GM12891 (cell line): ENCODE measurements around the gene PGAM2.

ENCODE experiments used
- POLR2A ChIP-seq: IDR thresholded peaks from 2 replicates; pipeline ENCODE4 v1.6.1; 2011; ENCODE audit warnings: low read depth, low read length, control low read depth
- POLR2AphosphoS5 ChIP-seq: IDR thresholded peaks from 2 replicates; pipeline ENCODE4 v1.6.1; 2011; ENCODE audit warnings: low read depth, low read length, control low read depth
- POU2F2 ChIP-seq: IDR thresholded peaks from 2 replicates; pipeline ENCODE4 v1.6.1; 2011; ENCODE audit warnings: low read depth, mild to moderate bottlenecking, control low read depth, low read length, moderate library complexity
- TAF1 ChIP-seq: IDR thresholded peaks from 2 replicates; pipeline ENCODE4 v1.6.1; 2011; ENCODE audit warnings: low read depth, low read length, control low read depth

- no peak for TF ChIP-seq POLR2AphosphoS5
- no peak for TF ChIP-seq POLR2A
- TF ChIP-seq TAF1 = no peak
- TF ChIP-seq POU2F2 = no peak
Measured at GRCh38 chr7:44100458-44101302, 35.3 kb upstream of the PGAM2 start.
